ENCODE results near the gene PPP2R3B.

PPP2R3B gene

DNA sequence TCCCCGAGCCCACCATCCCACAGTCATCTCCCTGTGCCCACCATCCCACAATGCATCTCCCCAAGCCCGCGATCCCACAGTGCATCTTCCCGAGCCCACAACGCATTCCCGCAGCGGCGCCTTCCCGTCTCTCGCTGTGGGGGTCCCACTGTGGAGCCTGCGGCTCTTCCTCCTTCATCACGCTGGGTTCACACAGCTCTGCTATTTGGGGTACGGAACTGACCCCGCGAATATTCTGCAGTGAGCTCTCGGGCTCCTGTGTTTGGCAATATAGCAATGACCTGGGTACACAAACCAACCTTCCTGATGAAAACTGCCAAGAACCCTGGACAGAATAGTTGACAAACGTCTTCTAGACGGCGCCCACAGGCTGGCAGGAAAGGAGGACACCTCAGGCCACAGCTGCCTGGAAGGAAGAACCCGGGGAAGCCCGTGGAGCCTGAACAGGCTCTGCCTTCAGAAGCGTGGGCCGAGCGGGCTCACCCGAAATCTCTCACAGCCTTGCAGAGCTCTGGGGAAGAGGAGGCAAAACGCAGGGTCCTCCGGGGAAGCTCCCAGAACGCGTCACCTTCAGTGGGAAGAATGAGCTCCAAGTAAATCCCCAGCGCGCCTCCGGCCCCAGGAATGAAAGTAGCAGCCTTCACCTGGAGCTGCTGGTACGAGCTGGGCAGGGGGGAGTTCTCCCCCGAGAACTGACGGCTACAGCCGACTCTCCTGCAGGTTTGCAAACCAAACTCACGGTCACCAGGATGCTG is 22.9 kb downstream of the PPP2R3B start:
- TF ChIP-seq, protein P1, sequence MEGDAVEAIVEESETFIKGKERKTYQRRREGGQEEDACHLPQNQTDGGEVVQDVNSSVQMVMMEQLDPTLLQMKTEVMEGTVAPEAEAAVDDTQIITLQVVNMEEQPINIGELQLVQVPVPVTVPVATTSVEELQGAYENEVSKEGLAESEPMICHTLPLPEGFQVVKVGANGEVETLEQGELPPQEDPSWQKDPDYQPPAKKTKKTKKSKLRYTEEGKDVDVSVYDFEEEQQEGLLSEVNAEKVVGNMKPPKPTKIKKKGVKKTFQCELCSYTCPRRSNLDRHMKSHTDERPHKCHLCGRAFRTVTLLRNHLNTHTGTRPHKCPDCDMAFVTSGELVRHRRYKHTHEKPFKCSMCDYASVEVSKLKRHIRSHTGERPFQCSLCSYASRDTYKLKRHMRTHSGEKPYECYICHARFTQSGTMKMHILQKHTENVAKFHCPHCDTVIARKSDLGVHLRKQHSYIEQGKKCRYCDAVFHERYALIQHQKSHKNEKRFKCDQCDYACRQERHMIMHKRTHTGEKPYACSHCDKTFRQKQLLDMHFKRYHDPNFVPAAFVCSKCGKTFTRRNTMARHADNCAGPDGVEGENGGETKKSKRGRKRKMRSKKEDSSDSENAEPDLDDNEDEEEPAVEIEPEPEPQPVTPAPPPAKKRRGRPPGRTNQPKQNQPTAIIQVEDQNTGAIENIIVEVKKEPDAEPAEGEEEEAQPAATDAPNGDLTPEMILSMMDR (IDR thresholded peaks at IDR 0.05; ENCODE audit: control extremely low read depth, extremely low read depth, low read depth, missing control alignments) = no peak
- ChIA-PET CTCF (no interaction called here), POLR2A (no interaction called here)
- no peak for DNase-seq (ENCODE audit: extremely low spot score)

- TF ChIP-seq, protein P1 (IDR thresholded peaks at IDR 0.05; ENCODE audit: control extremely low read depth, extremely low read depth, low read depth, missing control alignments) = no peak
- no peak for DNase-seq (ENCODE audit: extremely low spot score)
- CTCF ChIA-PET = no interaction called here
- POLR2A ChIA-PET = no interaction called here
These were observed 23.6 kb downstream of the PPP2R3B start for GRCh38 chrX:362937-363620.

DNA sequence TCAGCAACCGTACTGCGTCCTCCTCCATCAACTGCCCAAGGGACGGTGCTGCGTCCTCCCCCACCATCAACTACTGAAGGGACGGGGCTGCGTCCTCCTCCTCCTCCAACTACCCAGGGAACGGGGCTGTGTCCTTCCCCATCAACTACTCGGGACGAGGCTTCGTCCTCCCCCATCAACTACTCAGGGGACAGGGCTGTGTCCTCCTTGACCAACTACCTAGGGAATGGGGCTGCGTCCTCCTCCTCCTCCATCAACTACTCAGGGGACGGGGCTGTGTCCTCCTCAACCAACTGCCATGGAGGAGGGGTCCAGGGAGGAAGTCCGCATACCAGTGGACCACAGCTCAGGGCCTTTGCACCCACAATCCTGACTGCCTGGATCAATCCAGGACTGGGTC is 24.4 kb downstream of the PPP2R3B start:
- TF ChIP-seq, protein P1 (IDR thresholded peaks at IDR 0.05; ENCODE audit: control extremely low read depth, extremely low read depth, low read depth, missing control alignments) = no peak
- no peak for DNase-seq (ENCODE audit: extremely low spot score)
- POLR2A ChIA-PET = no interaction called here
- CTCF ChIA-PET = no interaction called here

GRCh38 chrX:361231-362145 is 25.2 kb downstream of the PPP2R3B start:
- CTCF ChIA-PET = no interaction called here
- POLR2A ChIA-PET = no interaction called here
- no peak for DNase-seq (ENCODE audit: extremely low spot score)

GRCh38 chrX:360496-361150 is 26.1 kb downstream of the PPP2R3B start:
- no peak for DNase-seq (ENCODE audit: extremely low spot score)
- TF ChIP-seq, protein P1 (IDR thresholded peaks at IDR 0.05; ENCODE audit: control extremely low read depth, extremely low read depth, low read depth, missing control alignments) = no peak
- ChIA-PET CTCF (no interaction called here), POLR2A (no interaction called here)

More at GRCh38 chrX:361231-362145, 25.2 kb downstream of the PPP2R3B start:
- TF ChIP-seq, protein P1 (IDR thresholded peaks at IDR 0.05; ENCODE audit: control extremely low read depth, extremely low read depth, low read depth, missing control alignments) = no peak

- no peak for DNase-seq (ENCODE audit: extremely low spot score)
- TF ChIP-seq, protein P1 (IDR thresholded peaks at IDR 0.05; ENCODE audit: control extremely low read depth, extremely low read depth, low read depth, missing control alignments) = no peak
- POLR2A ChIA-PET = no interaction called here
- CTCF ChIA-PET = no interaction called here
These were observed 28.0 kb downstream of the PPP2R3B start for GRCh38 chrX:358651-359143.

All from GM10248 (cell line).